Neural cell (in vitro differentiated cells): ENCODE data around the gene RIBC2.

Experiments
- CTCF ChIP-seq: fragments of 450-650 bp; IDR thresholded peaks from 2 replicates; pipeline ENCODE4 v1.5.1; 2014; ENCODE audit warnings: antibody characterized with exemption, mild to moderate bottlenecking, moderate library complexity; ENCODE audit not compliant: poor library complexity, severe bottlenecking
- EP300 ChIP-seq: fragments of 450-650 bp; conservative IDR thresholded peaks from 2 replicates; pipeline ENCODE4 v1.6.1; 2014; ENCODE audit warnings: antibody characterized with exemption, mild to moderate bottlenecking, moderate library complexity; ENCODE audit not compliant: poor library complexity, severe bottlenecking
- EZH2 ChIP-seq: fragments of 200-600, 300-800 bp; shearing (Covaris generic), sonication (generic); IDR thresholded peaks from 2 replicates; pipeline ENCODE4 v1.6.1; 2014; ENCODE audit warnings: antibody characterized with exemption, low read length, borderline replicate concordance, mild to moderate bottlenecking; ENCODE audit not compliant: insufficient read depth, poor library complexity, severe bottlenecking
- POLR2AphosphoS5 ChIP-seq: IDR thresholded peaks from 2 replicates; pipeline ENCODE4 v1.6.1; 2012
- RAD21 ChIP-seq: fragments of 450-650 bp; conservative IDR thresholded peaks from 2 replicates; pipeline ENCODE4 v1.6.1; 2014; ENCODE audit warnings: antibody characterized with exemption, mild to moderate bottlenecking, moderate library complexity
- TAF1 ChIP-seq: IDR thresholded peaks from 2 replicates; pipeline ENCODE4 v1.6.1; 2012; ENCODE audit warnings: low read depth

GRCh38 chr22:45448431-45448830, 34.9 kb downstream of the RIBC2 start:
- TF ChIP-seq POLR2AphosphoS5 (no peak), CTCF (no peak), EP300 (no peak), TAF1 (no peak), EZH2 (no peak), RAD21 (no peak)
